HG03060 (cell line): ENCODE data around the gene ACSM4.
"Not testable (repeated sequence)": the region's sequence is repeated elsewhere in the genome, so short reads cannot be mapped to it uniquely, and the experiment has no call there.

Source experiments
- ATAC-seq: cut with Tn5 transposase; IDR thresholded peaks from one replicate; pipeline ENCODE4 v1.9.1; 2021; ENCODE audit warnings: low read depth, moderate number of reproducible peaks; ENCODE audit not compliant: unreplicated experiment

ACSM4 gene

GRCh38 chr12:7327918-7328317 lies 24.0 kb downstream of the ACSM4 start:
- no peak for ATAC-seq

- not testable (repeated sequence) for ATAC-seq
These were observed 33.9 kb downstream of the ACSM4 start for GRCh38 chr12:7337790-7338189.

- no peak for ATAC-seq
These were observed 35.8 kb downstream of the ACSM4 start for GRCh38 chr12:7339675-7340074.

- no peak for ATAC-seq
These were observed 41.1 kb downstream of the ACSM4 start for GRCh38 chr12:7344833-7345606.

DNA sequence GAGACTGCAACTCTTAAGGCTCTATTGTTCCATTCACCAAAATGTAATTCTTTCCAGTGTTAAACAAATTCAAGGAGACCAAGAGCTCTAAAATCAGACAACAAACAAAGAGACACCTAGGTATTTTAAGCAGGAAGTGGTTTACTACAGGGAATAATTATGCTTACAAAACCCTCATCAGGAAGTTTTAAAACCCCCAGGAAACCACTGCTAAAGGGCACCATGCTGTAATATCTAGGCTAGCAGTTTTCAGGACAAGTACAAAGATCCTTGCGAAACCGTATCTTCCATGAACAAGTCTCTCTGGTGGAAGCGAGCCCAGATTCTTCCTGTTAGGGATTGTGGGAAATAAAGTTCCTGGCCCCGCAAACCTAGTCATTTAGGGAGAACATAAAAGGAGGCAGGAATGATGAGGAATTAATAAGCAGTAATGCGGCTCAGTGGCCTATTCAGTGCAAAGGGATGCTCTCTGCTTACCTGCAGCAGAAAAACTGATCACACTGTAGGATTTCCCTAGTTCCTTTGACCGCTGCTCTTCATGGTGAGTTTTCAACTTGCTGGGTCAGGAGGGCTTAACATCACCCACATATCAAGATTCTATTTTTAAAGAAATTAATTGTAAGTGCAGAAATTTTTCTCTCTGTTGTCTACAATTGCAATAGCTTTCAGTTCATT lies 42.8 kb downstream of the ACSM4 start:
- ATAC-seq: no peak

- ATAC-seq: no peak
These were observed 45.5 kb downstream of the ACSM4 start for GRCh38 chr12:7349418-7349817.

DNA sequence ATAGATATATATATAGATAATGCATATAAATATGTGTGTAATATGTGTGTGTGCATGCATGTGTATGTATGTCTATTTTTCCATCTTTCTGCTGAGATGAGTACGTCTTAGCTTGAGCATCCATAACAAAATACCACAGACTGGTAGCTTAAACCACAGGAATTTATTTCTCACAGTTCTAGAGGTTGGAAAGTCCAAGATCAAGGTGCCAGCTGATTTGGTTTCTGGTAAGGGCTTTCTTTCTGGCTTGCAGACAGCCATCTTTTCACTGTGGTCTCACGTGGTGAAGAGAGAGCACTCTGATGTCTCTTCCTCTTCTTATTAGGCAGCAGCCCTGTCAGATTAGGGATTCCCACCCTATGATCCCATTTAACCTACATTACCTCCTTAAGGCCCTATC lies 47.3 kb downstream of the ACSM4 start:
- no peak for ATAC-seq

DNA sequence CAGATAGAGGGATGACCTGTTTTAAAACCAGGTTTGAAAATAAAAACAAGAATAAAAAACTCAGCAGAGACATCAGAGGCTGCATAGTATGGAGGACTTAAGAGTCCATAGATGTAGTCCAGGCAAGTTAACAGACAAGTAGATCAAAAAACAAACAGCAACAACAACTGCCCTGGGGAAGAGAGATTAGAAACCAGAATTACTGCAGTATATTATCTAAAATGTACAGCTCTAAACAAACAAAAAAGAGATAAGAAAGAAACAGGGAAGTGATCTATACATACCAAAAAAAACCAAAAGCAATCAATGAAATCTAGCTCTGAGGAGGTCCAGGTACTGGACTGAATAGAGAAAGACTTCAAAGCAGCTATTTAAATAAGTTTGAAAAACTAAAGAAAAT lies 48.8 kb downstream of the ACSM4 start:
- no peak for ATAC-seq

GRCh38 chr12:7354529-7354928 lies 50.7 kb downstream of the ACSM4 start:
- ATAC-seq: no peak

DNA sequence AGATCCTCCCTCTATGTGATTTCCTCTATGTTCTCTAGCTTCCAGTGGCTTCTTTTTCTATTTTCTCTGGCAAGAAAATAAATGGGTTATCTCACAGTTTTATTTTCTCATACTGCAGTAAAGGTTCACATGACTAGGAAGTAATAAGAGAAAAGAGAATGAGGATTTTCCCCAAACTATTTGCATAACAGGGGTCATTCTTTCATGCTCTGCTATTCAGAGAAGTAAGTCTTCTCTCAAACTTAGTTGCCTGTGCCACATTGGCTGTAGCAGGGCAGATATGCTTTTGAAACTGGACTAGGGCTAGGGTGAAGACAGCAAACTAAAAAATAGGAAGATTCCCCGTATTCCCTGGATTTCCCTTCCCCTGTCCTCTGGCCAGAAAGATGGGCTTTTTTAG lies 57.4 kb downstream of the ACSM4 start:
- no peak for ATAC-seq

- ATAC-seq: no peak
These were observed 58.9 kb downstream of the ACSM4 start for GRCh38 chr12:7362734-7363133.

DNA sequence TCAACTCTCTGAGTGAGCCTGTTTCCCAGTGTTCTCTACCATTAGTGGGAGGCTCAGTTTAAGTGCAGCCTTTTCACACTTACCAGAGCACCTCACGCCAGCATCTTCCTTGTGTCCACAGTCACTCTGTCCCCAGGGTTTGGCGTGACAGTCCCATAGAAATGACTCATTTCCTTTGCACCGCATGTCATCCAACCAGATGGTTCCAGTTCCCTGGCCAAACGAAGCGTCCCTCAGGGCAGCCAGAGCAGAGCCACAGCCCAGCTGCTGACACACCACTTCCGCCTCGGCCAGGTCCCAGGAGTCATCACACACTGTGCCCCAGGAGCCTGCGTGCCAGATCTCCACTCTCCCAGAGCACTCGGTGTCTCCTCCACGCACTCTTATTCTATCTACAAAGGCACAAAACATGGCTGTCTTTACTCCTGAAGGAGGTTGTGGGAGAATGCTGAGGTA lies 65.4 kb downstream of the ACSM4 start:
- no peak for ATAC-seq

- no peak for ATAC-seq
These were observed 69.4 kb downstream of the ACSM4 start for GRCh38 chr12:7373226-7373625.

DNA sequence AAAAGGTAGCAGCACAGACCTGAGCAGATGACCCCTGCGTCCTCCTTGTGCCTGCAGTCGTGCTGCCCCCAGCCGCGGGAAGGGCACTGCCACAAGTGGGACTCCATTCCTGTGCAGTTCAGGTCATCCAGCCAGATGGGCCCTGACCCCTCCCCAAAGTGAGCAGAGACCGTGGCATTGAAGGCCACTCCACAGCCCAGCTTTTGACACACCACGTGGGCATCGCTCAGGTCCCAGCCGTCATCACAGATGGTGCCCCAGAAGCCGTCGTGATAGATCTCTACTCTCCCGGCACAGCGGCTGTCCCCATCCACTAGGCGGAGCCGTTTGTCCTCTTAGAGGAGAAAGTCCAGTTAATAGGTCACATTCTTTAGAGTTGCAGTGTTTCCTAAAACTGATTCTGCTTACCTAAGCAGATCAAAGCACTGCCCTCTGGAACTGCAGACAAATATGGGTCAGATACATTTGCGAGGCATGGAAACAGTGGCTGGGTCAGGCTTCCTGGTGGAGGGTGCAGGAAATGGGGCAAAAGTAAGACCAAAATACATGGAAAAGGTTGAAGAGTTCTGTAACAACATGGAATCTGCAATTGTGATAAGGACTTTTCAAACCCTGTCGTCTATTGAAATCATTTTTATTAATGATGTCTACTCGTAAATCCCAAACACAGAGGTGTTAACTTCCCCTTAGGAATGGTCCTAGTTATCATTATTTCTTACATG lies 70.7 kb downstream of the ACSM4 start:
- no peak for ATAC-seq

GRCh38 chr12:7375145-7375543 lies 71.3 kb downstream of the ACSM4 start:
- ATAC-seq: no peak

GRCh38 chr12:7376196-7376595 lies 72.3 kb downstream of the ACSM4 start:
- ATAC-seq: no peak
